GM18511 (cell line): ENCODE data around the gene NEURL3.

ENCODE experiments used
- ATAC-seq: cut with Tn5 transposase; IDR thresholded peaks from one replicate; pipeline ENCODE4 v1.9.1; 2021; ENCODE audit warnings: mild to moderate bottlenecking, moderate library complexity; ENCODE audit not compliant: unreplicated experiment

The NEURL3 gene

DNA sequence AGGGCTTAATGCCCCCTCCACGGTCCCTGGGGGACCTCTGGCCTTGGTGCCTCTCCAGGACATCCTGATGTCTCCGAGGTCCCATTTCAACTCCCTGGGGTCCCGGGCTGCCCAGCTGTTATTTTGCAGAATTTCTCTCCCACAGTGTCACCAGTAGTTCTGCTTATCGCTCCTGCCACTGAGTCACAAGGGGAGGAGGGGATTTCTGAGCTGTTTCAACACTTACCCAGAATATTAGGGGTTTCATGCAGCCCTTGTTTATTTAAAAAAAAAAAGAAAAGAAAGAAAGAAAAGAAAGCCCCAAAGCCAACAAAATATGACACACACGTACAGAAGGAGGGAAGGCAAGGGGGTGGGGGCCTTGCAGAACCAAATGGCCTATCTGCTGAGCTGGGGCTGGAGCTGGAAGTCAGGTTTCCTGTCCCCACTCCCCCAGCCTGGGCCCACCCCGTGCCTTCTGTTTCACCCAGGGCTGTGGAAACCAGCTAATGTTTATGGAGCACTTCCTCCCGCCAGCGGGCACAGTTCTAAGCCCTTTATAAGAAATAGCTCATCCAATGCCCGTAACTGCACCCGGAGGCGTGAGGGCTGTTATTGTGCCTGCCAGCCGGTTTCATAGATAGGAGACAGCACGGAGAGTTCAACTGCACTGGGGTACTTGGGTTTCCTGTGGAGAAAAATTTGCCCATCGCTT lies 23.0 kb upstream of the NEURL3 start:
- peak; percentile 19 for ATAC-seq

DNA sequence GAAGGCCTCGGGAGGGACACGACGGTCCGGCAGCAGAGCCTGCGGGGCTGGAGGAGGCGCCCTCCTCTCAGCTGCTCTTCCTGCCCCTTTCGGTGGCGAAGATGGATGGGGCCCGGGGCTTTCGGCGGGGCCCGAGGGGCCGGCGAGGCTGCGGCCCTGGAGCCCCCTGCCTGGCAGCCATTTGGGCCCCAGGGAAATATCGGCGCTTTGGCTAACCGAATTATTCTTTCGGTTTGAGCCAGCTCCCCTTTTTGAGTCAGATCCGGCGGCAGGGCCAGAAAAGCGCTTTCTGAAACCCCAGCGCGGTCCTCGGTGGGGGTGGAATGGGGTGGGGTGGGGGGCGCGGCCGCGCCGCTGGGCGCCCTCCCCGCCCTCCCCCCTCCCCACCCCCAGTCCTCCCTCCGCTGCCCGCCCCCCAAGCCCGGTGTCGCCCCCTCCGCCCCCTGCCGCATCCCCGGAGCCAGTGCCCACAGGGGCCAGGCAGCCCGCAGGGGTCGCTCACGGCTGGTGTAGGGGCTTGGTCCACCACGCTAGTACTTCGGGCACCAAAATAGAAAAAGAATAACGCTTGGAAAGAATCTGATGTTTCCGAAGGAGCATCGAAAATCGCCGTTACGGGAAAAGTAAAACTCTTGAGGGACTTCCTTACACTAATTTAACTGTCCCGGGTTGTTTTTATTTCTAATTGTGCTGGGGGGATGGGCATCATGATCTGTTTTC lies 22.3 kb upstream of the NEURL3 start:
- peak; percentile 41 for ATAC-seq

DNA sequence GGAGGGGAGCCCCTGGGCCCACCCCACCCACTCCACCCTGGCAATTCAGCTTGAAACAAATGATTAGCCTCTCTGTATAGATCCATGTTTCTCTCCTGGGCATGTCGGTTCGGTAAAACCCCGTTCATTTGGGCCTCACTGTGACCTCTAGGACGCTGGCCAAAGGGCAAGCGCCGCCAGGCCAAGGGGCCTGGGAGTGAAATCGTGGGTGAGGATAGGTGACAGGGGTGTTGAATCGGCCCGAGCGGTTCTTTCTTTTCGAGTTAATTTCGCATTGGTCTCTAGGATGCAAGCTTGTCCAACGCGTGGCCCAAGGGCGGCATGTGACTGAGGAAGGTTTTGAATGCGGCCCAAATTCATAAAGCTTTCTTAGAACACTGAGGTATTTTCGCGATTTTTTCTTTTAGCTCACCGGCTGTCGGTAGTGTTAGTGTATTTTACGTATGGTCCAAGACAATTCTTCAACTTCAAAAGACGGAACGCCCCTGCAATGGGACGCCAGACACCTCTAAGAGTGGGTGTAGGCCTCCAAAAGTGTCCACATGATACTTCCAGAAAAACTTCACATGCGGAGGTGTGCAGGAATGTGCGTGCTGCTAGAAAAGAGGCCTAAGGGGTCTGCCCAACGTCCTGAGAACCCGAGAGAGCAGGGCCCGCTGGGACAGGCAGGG lies 21.6 kb upstream of the NEURL3 start:
- no peak for ATAC-seq

DNA sequence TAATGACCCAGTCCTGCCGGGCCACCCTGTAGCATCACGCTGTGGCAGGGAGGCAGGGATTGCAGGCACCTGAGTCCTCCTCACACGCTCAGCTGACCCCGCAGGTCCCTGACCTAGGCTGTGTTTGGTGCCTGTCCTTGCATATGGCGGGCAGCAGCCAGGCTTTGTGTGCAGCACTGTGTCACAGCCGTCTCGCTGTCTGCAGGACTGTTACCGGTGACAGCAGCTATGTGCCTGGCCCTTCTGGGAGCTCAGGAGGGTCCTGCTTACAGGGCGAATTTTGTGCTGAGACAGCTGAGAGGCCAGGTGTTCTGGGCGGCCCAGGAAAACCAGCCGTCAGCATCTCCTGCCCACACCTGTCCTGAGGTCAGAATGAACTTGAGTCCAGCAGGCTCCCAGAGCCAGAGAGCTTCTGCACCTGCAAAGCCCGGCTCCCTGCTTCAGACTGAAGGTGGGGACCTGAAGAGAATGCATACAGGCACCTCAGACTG lies 21.0 kb upstream of the NEURL3 start:
- ATAC-seq: no peak

DNA sequence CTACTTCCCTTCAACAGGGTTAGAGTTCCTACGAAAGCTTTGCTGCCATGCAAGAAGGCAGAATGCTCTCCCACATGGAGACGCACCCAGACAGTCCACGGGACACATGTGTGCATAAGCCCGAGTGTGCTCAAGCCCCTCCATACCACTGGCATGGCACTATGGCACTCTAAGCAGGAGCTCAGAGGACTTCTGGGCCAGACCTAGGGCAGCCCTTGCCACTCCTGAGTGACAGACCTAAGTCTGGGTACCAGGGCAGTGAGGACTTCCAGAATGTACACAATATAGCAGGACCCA lies 20.0 kb upstream of the NEURL3 start:
- no peak for ATAC-seq

DNA sequence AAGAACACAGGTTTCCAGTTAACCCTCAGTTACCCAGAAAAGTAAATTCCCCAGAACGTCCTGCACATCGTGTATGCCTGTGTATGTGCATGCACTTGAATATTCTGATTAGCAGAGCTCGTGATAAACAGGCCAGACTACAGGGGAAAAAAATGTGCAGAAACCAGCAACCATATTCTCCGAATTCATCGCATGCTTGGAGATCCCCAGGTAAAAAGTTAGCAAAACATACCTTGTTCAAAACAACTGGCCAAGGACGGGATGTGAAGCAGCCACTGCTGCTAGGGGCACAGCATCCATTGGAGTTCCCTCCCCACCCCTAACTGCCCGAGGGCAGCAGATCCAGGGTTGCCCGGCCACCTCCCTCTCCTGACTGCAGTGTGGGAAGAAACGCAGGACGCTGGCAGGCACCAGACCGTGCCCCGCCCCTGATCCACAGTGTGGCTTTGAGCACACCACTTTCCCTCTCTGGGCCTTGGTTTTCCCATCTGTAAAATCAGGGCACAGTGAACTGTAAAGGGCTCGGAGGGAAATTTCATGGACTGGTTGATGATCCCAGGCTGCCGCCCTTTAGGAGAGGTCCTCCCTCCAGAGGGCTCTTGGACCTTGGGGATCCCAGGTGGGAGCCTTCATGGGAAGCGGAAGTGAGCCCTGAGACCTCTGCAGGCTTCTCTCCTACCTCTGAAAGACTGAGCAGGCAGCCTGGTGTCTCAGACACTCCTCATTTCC lies 19.5 kb upstream of the NEURL3 start:
- ATAC-seq: no peak

DNA sequence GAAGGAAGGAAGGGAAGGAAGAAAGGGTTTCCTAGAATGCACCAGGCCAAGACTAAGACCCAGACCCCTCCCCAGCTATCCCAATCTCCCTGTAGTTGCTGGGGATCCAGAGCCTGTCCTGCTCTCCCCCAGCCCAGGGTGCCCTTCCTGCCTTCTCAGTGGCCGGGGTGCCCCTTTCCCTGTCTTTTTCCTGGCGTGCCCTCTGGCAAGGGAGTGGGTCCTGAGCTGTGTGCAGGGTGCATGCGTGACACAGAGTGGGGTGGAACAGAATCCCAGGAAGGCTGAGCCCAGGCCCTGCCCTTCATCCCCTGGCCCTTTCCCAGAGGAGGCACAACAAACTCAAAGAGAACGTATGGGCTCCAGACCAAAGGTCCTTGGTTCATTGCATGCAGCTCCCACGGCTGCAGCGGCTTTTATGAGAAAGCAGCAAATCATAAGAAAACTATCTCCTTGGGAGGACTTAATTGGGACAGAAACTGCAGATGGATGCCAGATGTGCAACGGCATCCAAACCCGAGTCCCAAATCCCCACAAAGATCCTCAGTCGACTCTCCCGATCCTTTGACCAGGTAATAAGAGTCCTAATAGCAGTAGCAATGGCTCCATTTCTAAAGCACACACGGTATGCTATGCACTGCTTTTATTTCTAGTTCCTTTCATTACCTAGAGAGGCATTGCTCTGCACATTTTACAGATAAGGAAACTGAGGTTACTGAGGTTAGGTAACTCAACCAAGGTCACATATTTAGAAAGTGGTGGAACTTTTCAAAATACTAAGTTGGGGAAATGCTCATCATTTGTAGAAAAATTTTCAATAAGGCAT lies 18.7 kb upstream of the NEURL3 start:
- ATAC-seq: no peak

DNA sequence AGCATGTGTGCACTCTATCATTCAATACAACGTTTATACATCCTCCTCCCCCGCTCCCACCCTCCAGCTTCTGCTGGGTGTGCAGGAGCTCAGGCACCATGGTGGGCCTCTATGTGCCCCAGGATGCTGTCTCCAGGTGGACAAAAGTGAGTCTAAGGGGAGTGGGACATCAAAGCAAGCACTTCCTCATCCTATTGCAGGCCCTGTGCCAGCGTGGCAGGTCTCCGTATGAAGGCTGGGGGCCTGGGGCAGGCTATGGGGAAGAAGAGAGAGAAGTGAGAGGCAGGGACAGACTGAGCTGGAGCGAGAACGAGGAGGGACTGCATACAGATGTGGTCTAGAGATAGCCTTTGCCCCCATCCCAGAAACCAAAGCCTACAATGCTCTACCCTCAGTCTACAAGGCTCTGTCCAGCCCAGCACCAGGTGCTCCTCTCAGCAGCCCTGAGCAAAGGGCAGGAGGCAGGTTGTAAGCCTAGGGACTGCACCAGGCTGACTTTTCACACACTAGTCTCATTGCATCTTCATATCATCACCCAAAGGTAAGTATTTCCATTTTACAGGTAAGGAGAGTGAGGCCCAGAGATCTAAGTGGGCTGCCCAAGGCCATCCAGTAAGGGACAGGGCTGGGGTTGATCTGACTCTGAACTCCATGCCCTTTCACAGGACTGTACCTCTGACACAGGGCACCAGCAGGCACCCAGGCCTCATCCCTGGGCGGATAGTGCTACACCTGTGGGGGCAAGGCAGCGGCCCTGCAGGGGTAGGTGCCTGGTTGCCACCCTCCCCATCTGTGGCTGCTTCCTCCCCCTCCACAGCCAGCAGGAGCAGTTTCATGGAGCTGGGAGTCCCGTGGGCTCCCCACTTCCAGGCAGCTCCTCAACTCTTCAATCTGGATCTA lies 17.4 kb upstream of the NEURL3 start:
- ATAC-seq: no peak

DNA sequence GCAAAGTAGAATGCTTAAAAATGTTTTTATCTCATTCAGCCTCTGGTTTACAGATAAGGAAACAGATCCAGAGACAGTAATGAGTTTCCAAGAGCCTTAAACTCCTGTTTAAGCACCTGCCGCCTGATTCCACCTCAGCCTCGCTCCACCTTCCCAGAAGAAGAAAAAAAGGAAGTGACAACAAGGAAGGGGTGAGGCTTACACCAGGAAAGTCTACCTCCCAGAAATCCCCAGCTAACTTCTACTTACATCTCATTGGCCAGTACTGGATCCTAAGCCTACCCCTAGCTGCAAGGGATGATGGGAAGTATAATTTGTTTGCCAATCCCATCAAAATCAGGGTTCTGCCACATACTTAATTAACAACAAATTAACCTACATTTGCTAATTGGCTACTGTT lies 16.1 kb upstream of the NEURL3 start:
- no peak for ATAC-seq

DNA sequence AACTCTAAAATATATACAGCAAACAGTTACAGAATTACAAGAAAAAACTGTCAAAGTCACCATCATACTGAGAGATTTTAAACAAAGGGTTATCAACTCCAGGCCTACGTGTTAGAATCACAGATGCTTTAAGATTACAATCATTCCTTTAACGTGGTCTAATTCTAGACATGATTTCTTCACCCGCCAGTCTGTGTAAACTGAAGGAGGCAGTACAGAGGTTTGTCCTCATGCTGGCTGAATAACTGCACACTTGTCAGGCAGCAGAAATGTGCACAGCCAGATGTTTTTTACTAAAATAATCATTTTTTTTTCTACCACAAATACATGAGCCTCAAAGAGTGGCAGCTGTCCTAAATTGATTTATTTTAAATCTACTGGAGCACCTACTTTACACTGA lies 15.5 kb upstream of the NEURL3 start:
- ATAC-seq: no peak

DNA sequence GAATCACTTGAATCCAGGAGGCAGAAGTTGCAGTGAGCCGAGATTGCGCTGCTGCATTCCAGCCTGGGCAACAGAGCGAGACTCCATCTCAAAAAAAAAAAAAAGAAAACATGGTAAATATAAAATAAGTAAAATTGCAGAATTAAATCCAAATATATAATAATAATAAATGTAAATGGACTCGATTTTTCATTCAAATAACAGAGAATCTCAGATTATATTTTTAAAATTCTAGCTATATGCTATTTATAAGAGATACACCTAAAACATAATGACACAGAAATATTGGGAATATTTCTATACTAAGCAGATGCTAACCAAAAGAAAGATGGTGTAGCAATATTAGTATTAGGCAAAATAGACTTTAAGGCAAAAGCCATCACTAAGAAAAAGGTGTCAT lies 15.1 kb upstream of the NEURL3 start:
- ATAC-seq: no peak

DNA sequence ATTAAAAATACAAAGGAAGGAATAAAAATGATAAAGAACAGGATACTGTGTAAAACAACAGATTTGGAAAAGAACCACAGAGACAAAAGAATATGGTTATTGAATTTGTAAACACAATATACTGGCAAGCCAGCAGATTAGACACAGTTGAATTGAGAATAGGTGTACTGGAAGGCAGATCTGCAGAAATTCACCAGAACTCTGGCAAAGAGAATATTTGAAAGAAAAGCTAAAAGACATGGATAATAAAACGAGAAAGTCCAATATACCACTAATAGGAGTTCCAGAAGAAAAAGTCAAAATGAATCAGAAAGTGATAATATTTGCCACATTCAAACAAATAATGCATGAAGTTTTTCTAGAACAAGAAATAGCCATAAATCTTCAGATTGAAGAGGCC lies 11.9 kb upstream of the NEURL3 start:
- no peak for ATAC-seq

DNA sequence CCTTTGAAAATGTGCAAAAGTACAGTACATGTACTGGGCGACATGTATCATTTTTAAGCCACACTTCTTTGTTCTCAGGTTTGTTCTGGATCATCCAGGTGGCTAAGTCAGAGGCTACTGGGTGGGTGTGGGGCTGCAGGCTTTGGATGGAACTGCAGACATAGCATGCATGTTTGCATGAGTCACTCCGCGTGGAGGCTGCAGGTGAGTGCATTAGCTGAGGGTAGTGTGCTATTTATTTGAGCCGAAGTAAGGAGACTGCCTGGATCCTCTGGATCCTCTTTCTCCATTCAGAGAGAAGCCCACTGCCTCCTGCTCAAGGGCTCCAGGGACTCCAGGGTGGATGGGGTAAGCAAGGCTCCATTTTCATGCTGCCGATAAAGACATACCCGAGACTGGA lies 9.4 kb upstream of the NEURL3 start:
- ATAC-seq: no peak

DNA sequence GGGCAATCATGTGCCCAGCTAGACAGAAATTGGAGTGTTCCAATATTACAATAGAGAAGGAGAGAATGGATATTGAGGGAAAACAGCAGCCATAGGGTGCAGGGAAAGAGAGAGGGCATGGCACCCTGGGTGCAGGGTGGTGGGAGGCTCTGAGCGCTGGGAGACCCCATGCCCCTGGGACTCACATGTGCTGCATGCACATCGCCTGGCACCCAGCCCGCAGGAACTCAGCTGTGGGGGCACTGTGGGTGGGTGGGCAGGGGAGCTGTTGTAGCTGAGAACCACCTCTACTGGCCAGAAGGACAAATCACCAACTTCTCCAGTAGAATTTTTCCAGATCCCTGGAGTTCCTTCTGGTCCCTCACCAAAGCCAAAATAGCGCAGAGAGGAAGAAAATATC lies 7.2 kb upstream of the NEURL3 start:
- no peak for ATAC-seq

DNA sequence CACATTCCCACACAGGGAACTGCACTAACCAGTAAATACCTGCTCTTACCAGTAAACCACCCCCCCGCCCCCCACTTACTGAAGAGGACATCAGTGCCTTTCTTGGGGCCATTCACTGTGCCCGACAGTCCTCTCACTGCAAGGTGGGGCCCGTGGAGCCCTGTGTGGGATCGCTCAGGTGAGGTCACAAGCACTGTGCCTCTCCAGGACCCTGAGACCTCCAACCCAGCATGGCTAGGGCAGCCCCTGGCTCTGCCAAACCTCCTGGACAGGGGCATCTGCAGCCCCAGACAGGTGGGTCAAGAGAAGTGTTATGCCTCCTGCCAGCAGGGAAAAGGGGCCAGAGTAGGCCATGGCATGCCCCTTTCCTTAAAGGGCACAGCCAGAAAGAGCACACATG lies 6.7 kb upstream of the NEURL3 start:
- ATAC-seq: no peak

DNA sequence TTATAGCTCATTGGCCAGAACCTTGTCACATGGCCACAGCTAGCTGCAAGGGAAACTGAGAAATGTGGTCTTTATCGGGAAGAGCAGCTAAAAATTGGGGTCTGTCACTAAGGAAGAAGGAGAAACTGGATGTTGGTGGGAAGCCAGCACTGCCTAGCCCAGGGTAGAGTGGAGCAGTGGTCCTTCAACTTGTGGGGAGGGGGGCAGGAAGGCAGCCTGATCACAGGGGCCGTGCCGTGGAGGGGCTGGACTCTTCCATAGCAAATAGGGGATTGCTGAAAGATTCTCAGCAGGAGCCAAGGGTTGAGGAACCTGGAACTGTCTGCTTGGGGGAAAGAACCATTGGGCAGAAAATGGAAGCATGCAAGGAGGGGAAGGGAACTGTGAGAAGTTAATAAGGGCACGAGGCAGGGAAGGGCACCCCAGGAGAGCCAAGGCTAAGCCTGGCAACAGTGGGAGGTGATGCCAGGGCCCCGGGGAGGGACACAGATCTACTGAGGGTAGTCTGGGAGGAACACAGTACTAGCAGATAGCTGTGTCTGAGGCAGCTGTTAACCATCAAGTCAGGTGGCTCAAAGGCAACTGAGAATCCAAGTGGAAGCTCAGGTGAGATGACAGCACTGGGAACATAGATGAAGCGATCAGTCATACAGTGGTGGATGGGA lies 5.9 kb upstream of the NEURL3 start:
- ATAC-seq: no peak

DNA sequence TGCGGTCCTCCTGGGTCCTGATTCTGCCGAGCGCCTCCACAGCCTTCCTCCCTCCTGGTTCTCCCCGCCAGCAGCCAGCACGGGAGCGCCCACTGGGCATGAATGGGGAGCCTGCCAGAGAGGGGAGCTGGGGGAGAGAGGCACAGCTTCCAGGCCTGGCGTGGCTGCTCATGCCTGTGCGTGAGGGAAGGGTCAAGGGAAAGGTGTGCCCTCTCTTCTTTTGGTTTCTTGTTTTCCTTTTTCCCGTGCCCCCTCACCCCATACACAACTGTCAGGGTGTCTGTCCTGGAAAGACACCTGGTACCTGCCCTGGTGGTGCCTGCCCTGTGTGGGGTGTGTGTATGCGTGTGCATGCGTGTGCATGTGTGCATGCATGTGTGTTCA lies 4.7 kb upstream of the NEURL3 start:
- no peak for ATAC-seq

DNA sequence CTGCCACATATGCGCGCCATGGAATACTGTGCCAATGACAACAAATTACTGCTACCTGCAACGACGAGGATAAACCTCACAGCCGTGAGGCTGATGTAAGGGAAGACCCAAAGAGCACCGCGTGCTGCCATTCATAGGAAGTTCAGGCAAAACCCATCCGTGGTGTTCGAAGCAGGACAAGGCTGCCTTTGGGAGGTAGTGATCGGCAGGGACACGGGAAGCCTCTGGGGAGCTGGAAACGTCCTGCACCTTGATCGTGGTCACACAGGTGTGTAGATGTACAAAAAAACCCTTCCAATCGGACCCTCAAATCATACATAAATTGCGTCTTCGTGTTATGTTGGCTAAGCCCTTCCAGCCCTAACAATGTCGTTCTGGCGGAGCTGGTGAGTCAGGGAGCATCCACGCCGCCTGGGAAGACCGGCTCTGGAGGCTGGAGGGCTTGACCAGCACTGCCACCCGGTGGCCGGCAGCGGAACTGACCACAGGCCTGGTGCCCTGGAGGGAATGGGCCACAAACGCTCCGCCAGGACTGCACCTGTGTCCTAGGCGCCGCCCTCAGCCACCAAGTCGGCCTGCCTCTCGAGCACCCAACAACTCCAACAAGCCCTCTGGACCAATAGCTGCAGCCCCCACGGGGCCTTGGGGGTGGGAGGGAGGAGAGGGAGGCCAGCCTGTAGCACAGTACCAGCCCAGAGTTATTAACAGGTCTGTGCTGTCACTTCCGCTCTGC lies 4.1 kb upstream of the NEURL3 start:
- ATAC-seq: peak; percentile 70
